ENCODE measurements around the gene UCK2.

The UCK2 gene

GRCh38 chr1:165896277-165896676, 68.9 kb downstream of the UCK2 start (continued):
- TF ChIP-seq CREB5 (CRISPR knock-in tag; IDR thresholded peaks at IDR 0.05; ENCODE audit: low read depth) = no peak

- ATAC-seq = no peak
- no peak for TF ChIP-seq ZNF70 (CRISPR knock-in tag; IDR thresholded peaks at IDR 0.05)
- no peak for TF ChIP-seq PATZ1 (CRISPR knock-in tag; IDR thresholded peaks at IDR 0.05; ENCODE audit: borderline replicate concordance)
- TF ChIP-seq ZNF8 (CRISPR knock-in tag; IDR thresholded peaks at IDR 0.05) = no peak
- TF ChIP-seq BACH2 (CRISPR knock-in tag; IDR thresholded peaks at IDR 0.05; ENCODE audit: borderline replicate concordance) = no peak
- TF ChIP-seq ARNTL (CRISPR knock-in tag; IDR thresholded peaks at IDR 0.05; ENCODE audit: borderline replicate concordance, low read depth) = no peak
- no peak for TF ChIP-seq ESRRG (CRISPR knock-in tag; IDR thresholded peaks at IDR 0.05)
- TF ChIP-seq TSHZ2 (CRISPR knock-in tag; IDR thresholded peaks at IDR 0.05) = no peak
These were observed 70.2 kb downstream of the UCK2 start for GRCh38 chr1:165897326-165898303.

GRCh38 chr1:165898837-165899236, 71.4 kb downstream of the UCK2 start:
- peak; percentile 88 for ATAC-seq
- TF ChIP-seq ZNF8 (CRISPR knock-in tag; IDR thresholded peaks at IDR 0.05) = no peak
- TF ChIP-seq CREB5 (CRISPR knock-in tag; IDR thresholded peaks at IDR 0.05; ENCODE audit: low read depth) = no peak
- TF ChIP-seq TCF4 (CRISPR knock-in tag; IDR thresholded peaks at IDR 0.05; ENCODE audit: borderline replicate concordance) = no peak
- no peak for TF ChIP-seq BACH2 (CRISPR knock-in tag; IDR thresholded peaks at IDR 0.05; ENCODE audit: borderline replicate concordance)
- TF ChIP-seq TOX (CRISPR knock-in tag; IDR thresholded peaks at IDR 0.05; ENCODE audit: borderline replicate concordance) = 0 out of 2 replicates have a peak, but pooled peaks have one; percentile 23

- no peak for ATAC-seq
- TF ChIP-seq ZNF8 (CRISPR knock-in tag; IDR thresholded peaks at IDR 0.05) = no peak
- no peak for TF ChIP-seq TCF4 (CRISPR knock-in tag; IDR thresholded peaks at IDR 0.05; ENCODE audit: borderline replicate concordance)
- no peak for TF ChIP-seq CSDC2 (CRISPR knock-in tag; IDR thresholded peaks at IDR 0.05)
- no peak for TF ChIP-seq TSHZ2 (CRISPR knock-in tag; IDR thresholded peaks at IDR 0.05)
- TF ChIP-seq BACH2 (CRISPR knock-in tag; IDR thresholded peaks at IDR 0.05; ENCODE audit: borderline replicate concordance) = no peak
- TF ChIP-seq CSRNP3 (CRISPR knock-in tag; IDR thresholded peaks at IDR 0.05) = no peak
- no peak for TF ChIP-seq POU6F1 (CRISPR knock-in tag; IDR thresholded peaks at IDR 0.05; ENCODE audit: borderline replicate concordance, low read depth)
- no peak for TF ChIP-seq ZFP3 (CRISPR knock-in tag; IDR thresholded peaks at IDR 0.05)
- TF ChIP-seq ZC3H10 (CRISPR knock-in tag; IDR thresholded peaks at IDR 0.05) = no peak
- TF ChIP-seq RARB (CRISPR knock-in tag; IDR thresholded peaks at IDR 0.05) = no peak
- no peak for TF ChIP-seq SNAI2 (CRISPR knock-in tag; IDR thresholded peaks at IDR 0.05)
- no peak for TF ChIP-seq ESRRG (CRISPR knock-in tag; IDR thresholded peaks at IDR 0.05)
- no peak for TF ChIP-seq OSR1 (CRISPR knock-in tag; IDR thresholded peaks at IDR 0.05)
These were observed 72.1 kb downstream of the UCK2 start for GRCh38 chr1:165899461-165899941.
